Adrenal gland (tissue), 12 donors: ENCODE data around the gene STK39. TPM values are rescaled to one million over a fixed set of nuclear protein-coding genes. Genes with fewer than 3 reads are reported as not detected.
"Not testable (repeated sequence)": the region's sequence is repeated elsewhere in the genome, so short reads cannot be mapped to it uniquely, and the experiment has no call there.

Source experiments
- DNase-seq, 7 donors: peaks; one replicate each; pipeline ENCODE4 v3.0.0-alpha.2; 2019 to 2020
- H3K27ac ChIP-seq, 5 donors: fragments of 200-600 bp; sonication (generic) in 4 of 5; 1 replicate in 3 of 5; 2 replicates in 2 of 5; pipeline versions ENCODE4 v1.5.1 to v1.8.0; 2016 to 2020; ENCODE audit warnings: mild to moderate bottlenecking in 1 of 5
- H3K27me3 ChIP-seq: fragments of 200-600 bp; 2 replicates; pipeline ENCODE4 v1.8.0; 2021
- H3K36me3 ChIP-seq, 2 donors: fragments of 200-600 bp; replicated peaks in 1 of 2; 1 replicate in 1 of 2; 2 replicates in 1 of 2; pipeline versions ENCODE4 v1.5.1 to v1.8.0; 2018 to 2022
- H3K4me1 ChIP-seq, 2 donors: fragments of 200-600 bp; replicated peaks in 1 of 2; 1 replicate in 1 of 2; 2 replicates in 1 of 2; pipeline versions ENCODE4 v1.5.1 to v1.8.0; 2018 to 2021
- H3K4me3 ChIP-seq, 4 donors: fragments of 200-600 bp; sonication (generic) in 3 of 4; one replicate each; pipeline ENCODE4 v1.5.1; 2016 to 2018
- H3K9me3 ChIP-seq, 3 donors: fragments of 200-600 bp; sonication (generic) in 1 of 3; replicated peaks in 1 of 3; 1 replicate in 2 of 3; 2 replicates in 1 of 3; pipeline versions ENCODE4 v1.5.1 to v1.8.0; 2016 to 2021
- CTCF ChIP-seq, 6 experiments: fragments of 450-650 bp in 4 of 6; fragments of 200-600 bp in 2 of 6; sonication (generic) in 1 of 6; IDR thresholded peaks; 1 replicate in 5 of 6; 2 replicates in 1 of 6; pipeline versions ENCODE4 v1.5.1 to v1.8.0; 2016 to 2021; ENCODE audit warnings: antibody characterized with exemption in 6 of 6, mild to moderate bottlenecking in 2 of 6, moderate library complexity in 1 of 6
- POLR2A ChIP-seq, 2 donors: fragments of 450-650 bp; IDR thresholded peaks; one replicate each; pipeline ENCODE4 v1.6.1; 2017; ENCODE audit warnings: antibody characterized with exemption in 2 of 2, mild to moderate bottlenecking in 2 of 2, moderate library complexity in 1 of 2
- WGBS, 4 donors: extraction: QIAGEN DNeasy Blood & Tissue Kit in 2 of 4; methylation state at CpG; one replicate each; pipeline versions ENCODE4 v1.1.5 to v1.1.7; 2013 to 2017; 5-methylcytosine and 5-hydroxymethylcytosine counted together
- intact Hi-C, 2 donors: fragments of 100-400 bp; cut with DNase I; formaldehyde crosslinking; loops; one replicate each; pipeline versions ENCODE4 v1.14.1 to v1.15.0; 2022 to 2023
- polyA plus RNA-seq, 3 donors: library from polyadenylated mRNA; stranded (reverse); fragments of 200-250 nt in 2 of 3; fragments of 350-450 nt in 1 of 3; fragmentation: Illumina TruSeq in 1 of 3; extraction: RNeasy Lipid Tissue Mini Kit (QIAGEN cat#74804) in 1 of 3; gene quantifications; one replicate each; pipeline ENCODE4 v1.2.3, GENCODE V29; 2013 to 2014
- total RNA-seq, 9 donors: library from RNA; depleted of rRNA in 4 of 9; stranded (reverse); fragments of >200 nt in 4 of 9; fragments of 120-200 nt in 1 of 9; fragmentation: NEBNext Ultra II Directional in 1 of 9; extraction: Animal tissue kit (Norgen Biotek cat#: 25700) in 1 of 9; gene quantifications; one replicate each; pipeline versions ENCODE4 v1.1.0 to v1.2.4, GENCODE V29; 2013 to 2023
- donor health status: healthy with polysubstance abuse.
- donor health status: Bipolar disorder and iron deficiency.
- donor health status: DM: yes; HTN: yes; CAD: no.
- donor health status: DM: no; HTN: no; CAD: no.
- donor health status: DM: no; HTN: no; CAD: no.
- donor health status: DM: yes; HTN: yes; CAD: no.

The STK39 gene
- total and polyA plus RNA-seq, 12 donors: 2.4 to 11.1 (median 5.8) TPM

- H3K27me3 ChIP-seq: no peaks in the 10 kb centered on the region
- intact Hi-C loops: no loop called here
Observed at GRCh38 chr2:168130346-168130745, 117.0 kb downstream of the STK39 start.

DNA sequence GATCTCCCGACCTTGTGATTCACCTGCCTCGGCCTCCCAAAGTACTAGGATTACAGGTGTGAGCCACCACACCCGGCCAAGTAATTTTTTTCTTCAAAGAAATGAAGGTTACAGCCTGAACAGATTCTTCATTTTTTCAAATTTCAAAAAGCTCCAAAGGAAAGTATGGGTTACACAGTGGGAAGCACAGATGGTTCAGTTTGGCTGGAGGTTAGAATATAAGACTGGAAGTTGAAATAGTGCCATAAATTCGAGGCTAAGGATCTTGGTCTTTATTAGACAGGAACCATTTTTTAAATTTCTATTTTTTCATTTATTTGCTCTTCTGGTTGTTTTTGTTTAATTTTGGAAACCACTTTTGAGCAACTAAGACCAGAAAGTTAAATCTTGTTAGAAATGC lies 120.0 kb downstream of the STK39 start:
- Histone ChIP-seq H3K4me3 (no peak overlapping the region), H3K36me3 (no peaks in the 10 kb centered on the region), H3K27me3 (no peaks in the 10 kb centered on the region), H3K27ac (no peak overlapping the region), H3K9me3 (no peaks in the 10 kb centered on the region), H3K4me1 (no peaks in the 10 kb centered on the region)
- no peak for TF ChIP-seq CTCF (IDR thresholded peaks at IDR 0.05)
- intact Hi-C loops: no loop called here
- 85 to 93% (median 91%) methylated on average over 4 of the region's 4 CpGs for WGBS, 4 donors
- DNase-seq: no peak

More at GRCh38 chr2:168130346-168130745, 117.0 kb downstream of the STK39 start:
- H3K36me3 ChIP-seq: no peaks in the 10 kb centered on the region
- TF ChIP-seq CTCF (IDR thresholded peaks at IDR 0.05): no peak
- no peak for TF ChIP-seq POLR2A (IDR thresholded peaks at IDR 0.05)
- no peaks in the 10 kb centered on the region for H3K9me3 ChIP-seq
- H3K4me3 ChIP-seq: no peak overlapping the region
- H3K27ac ChIP-seq: no peak overlapping the region
- no peaks in the 10 kb centered on the region for H3K4me1 ChIP-seq
- no peak for DNase-seq

- H3K27ac ChIP-seq, H3K36me3 ChIP-seq, intact Hi-C loops, H3K4me3 ChIP-seq, H3K9me3 ChIP-seq, DNase-seq, H3K27me3 ChIP-seq, H3K4me1 ChIP-seq: not testable (repeated sequence)
- WGBS, 4 donors: 93 to 100% (median 97%) methylated on average over 1 of the region's 1 CpG
Observed at GRCh38 chr2:168122210-168122609, 125.2 kb downstream of the STK39 start.

DNA sequence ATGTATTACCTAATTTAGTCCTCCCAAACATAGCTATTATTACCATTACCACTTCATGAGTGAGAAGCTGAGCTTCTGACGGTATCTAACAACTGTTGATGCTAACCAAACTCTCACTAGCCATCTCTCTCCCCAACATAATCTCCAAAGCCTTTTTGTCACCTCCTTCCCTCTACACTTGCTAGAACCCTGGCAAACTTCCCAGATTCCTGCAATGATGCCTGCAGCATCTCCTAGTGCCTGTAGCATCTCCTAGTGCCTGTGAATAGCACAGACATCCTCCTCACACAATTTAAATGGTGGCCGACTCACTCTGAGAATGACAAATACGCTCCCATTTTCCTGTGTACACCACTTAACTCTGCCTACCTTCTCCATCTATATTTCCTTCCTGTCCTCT lies 126.7 kb downstream of the STK39 start:
- Histone ChIP-seq H3K36me3 (no peaks in the 10 kb centered on the region), H3K4me1 (no peaks in the 10 kb centered on the region), H3K4me3 (no peak overlapping the region), H3K9me3 (no peaks in the 10 kb centered on the region), H3K27ac (no peak overlapping the region), H3K27me3 (no peaks in the 10 kb centered on the region)
- TF ChIP-seq POLR2A (IDR thresholded peaks at IDR 0.05) (no peak), CTCF (IDR thresholded peaks at IDR 0.05) (no peak)
- DNase-seq: no peak
- intact Hi-C loops: no loop called here
- 93 to 97% (median 94%) methylated on average over 3 of the region's 3 CpGs for WGBS, 4 donors

- Histone ChIP-seq H3K36me3 (no peaks in the 10 kb centered on the region), H3K4me3 (no peak overlapping the region), H3K27ac (no peak overlapping the region), H3K9me3 (no peaks in the 10 kb centered on the region), H3K27me3 (no peaks in the 10 kb centered on the region), H3K4me1 (no peaks in the 10 kb centered on the region)
- no peak for DNase-seq
- TF ChIP-seq CTCF (IDR thresholded peaks at IDR 0.05) (no peak), POLR2A (IDR thresholded peaks at IDR 0.05) (no peak)
- intact Hi-C loops: no loop called here
- 93 to 98% (median 95%) methylated on average over 4 of the region's 4 CpGs for WGBS, 4 donors
Observed at GRCh38 chr2:168120310-168120709, 127.1 kb downstream of the STK39 start.
